WERI-Rb-1 (cell line): ENCODE measurements around the gene TBC1D30.

Experiments used
- DNase-seq: peaks from one replicate; pipeline ENCODE4 v3.0.0-alpha.2; 2020
- H3K27ac ChIP-seq: fragments of 250-450 bp; sonication (Bioruptor Pico); 2 replicates; pipeline ENCODE4 v1.5.1; 2020; ENCODE audit warnings: mild to moderate bottlenecking, moderate library complexity
- H3K27me3 ChIP-seq: fragments of 250-450 bp; sonication (Bioruptor Pico); 2 replicates; pipeline ENCODE4 v1.5.1; 2021; ENCODE audit warnings: mild to moderate bottlenecking, low read depth, moderate library complexity; ENCODE audit not compliant: insufficient read depth, severe bottlenecking
- H3K36me3 ChIP-seq: fragments of 250-450 bp; sonication (Bioruptor Pico); 2 replicates; pipeline ENCODE4 v1.5.1; 2020; ENCODE audit warnings: mild to moderate bottlenecking, moderate library complexity
- H3K4me3 ChIP-seq: 2 replicates; pipeline ENCODE4 v1.5.1; 2011; ENCODE audit warnings: low read depth, mild to moderate bottlenecking, control low read depth, low read length
- H3K9me3 ChIP-seq: fragments of 250-450 bp; sonication (Bioruptor Pico); 2 replicates; pipeline ENCODE4 v1.5.1; 2021; ENCODE audit warnings: mild to moderate bottlenecking, moderate library complexity; ENCODE audit not compliant: severe bottlenecking
- TF ChIP-seq, protein P1 (sequence below): IDR thresholded peaks from 2 replicates; pipeline ENCODE4 v1.5.1; 2011; ENCODE audit warnings: low read depth, mild to moderate bottlenecking, control low read depth, inconsistent platforms, low read length

Gene TBC1D30

DNA sequence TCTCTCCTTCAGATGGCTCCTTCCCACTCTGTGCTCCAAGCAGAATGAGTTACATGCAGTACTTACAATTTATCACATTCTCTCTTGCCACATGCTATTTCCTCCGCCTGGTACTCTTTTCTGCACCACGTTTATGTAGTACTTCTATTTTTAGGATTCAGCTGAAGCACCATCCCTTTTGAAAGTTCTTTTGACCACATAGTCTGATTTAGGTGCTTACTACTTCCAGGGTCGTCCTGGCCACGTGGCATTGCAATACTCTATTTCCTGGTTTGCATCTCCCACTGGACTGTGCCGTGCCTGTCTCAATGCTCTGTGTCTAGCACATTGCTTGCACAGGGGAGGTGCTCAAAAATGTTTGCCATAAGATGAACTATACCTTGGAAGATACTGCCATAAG is 16.3 kb upstream of the TBC1D30 start:
- TF ChIP-seq, protein P1, sequence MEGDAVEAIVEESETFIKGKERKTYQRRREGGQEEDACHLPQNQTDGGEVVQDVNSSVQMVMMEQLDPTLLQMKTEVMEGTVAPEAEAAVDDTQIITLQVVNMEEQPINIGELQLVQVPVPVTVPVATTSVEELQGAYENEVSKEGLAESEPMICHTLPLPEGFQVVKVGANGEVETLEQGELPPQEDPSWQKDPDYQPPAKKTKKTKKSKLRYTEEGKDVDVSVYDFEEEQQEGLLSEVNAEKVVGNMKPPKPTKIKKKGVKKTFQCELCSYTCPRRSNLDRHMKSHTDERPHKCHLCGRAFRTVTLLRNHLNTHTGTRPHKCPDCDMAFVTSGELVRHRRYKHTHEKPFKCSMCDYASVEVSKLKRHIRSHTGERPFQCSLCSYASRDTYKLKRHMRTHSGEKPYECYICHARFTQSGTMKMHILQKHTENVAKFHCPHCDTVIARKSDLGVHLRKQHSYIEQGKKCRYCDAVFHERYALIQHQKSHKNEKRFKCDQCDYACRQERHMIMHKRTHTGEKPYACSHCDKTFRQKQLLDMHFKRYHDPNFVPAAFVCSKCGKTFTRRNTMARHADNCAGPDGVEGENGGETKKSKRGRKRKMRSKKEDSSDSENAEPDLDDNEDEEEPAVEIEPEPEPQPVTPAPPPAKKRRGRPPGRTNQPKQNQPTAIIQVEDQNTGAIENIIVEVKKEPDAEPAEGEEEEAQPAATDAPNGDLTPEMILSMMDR: no peak
- no peak overlapping the region for H3K4me3 ChIP-seq
- H3K9me3 ChIP-seq: no peaks in the 10 kb centered on the region
- DNase-seq: no peak
- H3K27me3 ChIP-seq: no peaks in the 10 kb centered on the region
- H3K27ac ChIP-seq: no peak overlapping the region
- H3K36me3 ChIP-seq: no peaks in the 10 kb centered on the region

DNA sequence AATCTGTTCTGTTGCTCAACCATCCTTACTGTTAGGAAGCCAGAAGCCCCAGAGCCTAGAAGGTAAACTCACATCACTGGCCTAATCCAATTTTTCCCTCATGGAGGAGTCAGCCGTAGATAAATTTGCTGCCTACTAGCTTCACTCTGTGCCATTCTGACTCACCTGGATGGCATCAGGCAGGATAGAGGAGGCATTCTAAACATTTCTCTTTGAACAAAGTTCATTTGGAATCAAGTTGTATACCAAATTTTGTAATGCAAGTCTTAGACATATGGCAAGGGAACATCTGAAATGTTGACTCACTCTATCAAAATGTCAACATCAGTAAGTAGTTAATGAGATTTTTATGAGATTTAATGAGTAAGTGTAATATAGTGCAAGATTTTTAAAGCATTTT is 13.6 kb upstream of the TBC1D30 start:
- no peak for DNase-seq
- H3K9me3 ChIP-seq: no peaks in the 10 kb centered on the region
- TF ChIP-seq, protein P1: no peak
- no peak overlapping the region for H3K27ac ChIP-seq
- H3K27me3 ChIP-seq: no peaks in the 10 kb centered on the region
- H3K4me3 ChIP-seq: no peak overlapping the region
- H3K36me3 ChIP-seq: no peaks in the 10 kb centered on the region

DNA sequence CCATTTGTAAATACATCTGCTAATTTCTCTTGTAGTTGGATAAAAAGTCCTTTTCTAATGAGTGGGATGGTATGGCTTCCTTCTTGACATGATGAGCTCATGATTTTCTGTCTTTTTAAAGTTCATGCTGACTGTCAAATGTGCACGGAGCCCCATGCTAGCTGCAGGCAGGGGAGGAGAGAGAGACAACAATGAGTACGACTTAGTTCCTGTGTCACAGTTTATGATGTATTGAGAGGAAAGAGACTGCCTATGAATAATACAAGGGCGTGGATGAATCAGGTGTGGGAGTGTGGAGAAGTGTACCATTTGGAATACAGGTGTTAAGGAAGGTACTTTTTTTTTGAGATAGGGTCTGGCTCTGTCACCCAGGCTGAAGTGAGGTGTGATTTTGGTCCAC is 10.7 kb upstream of the TBC1D30 start:
- TF ChIP-seq, protein P1: no peak
- Histone ChIP-seq H3K9me3 (no peaks in the 10 kb centered on the region), H3K36me3 (no peaks in the 10 kb centered on the region), H3K27me3 (no peaks in the 10 kb centered on the region), H3K4me3 (no peak overlapping the region), H3K27ac (no peak overlapping the region)
- DNase-seq: no peak

DNA sequence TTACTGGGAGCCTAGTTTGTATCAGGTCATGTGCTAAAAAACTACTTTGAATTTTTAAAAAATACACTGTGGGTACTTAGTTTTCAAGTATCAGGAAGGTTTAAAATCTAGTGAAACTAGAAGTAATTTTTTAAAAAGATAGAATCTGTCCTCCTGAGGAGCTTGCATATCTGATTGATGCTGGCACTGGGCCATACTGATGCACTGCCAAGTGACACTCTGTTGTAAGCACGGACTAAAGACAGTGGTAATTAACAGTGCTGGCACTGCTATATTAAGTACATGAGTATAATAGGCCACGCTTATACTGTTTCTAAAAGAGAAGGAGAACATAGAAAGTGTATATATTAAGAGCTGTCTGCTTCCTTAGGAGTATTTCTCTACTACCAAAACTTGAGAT is 10.0 kb upstream of the TBC1D30 start:
- TF ChIP-seq, protein P1: no peak
- no peak overlapping the region for H3K4me3 ChIP-seq
- no peak overlapping the region for H3K27ac ChIP-seq
- H3K9me3 ChIP-seq: no peaks in the 10 kb centered on the region
- DNase-seq: no peak
- H3K27me3 ChIP-seq: no peaks in the 10 kb centered on the region
- no peaks in the 10 kb centered on the region for H3K36me3 ChIP-seq

DNA sequence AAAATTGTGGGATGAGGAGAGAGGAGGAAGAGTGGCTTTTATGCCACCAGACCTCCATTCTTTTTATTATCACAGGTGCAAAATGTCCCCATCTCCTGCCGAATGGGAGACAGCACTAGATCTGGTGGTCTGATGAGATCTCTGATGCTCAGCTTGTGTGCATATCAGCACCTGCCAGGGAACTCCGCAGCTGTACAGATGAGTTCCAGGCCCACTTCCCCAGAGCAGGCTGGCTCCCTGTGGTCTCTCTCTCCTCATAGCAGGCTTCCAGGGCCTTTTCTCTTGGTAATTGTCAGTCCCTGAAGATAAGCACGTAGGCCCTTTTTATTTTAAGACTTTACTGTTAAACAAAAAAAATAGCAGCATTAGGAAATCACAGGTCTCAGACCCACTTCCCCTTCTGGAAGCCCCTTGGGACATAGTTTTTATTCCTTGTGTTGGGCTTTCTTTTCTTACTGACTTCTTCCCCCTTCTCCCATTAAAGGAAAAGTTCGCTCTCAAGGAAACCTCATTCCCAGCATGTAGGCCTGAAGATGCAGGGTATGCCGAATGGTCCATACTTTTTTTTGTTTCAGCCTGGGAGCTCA is 4.5 kb upstream of the TBC1D30 start:
- no peaks in the 10 kb centered on the region for H3K9me3 ChIP-seq
- no peak for DNase-seq
- H3K4me3 ChIP-seq: no peak overlapping the region
- TF ChIP-seq, protein P1: no peak
- H3K27me3 ChIP-seq: no peaks in the 10 kb centered on the region
- H3K36me3 ChIP-seq: no peaks in the 10 kb centered on the region
- H3K27ac ChIP-seq: no peak overlapping the region

DNA sequence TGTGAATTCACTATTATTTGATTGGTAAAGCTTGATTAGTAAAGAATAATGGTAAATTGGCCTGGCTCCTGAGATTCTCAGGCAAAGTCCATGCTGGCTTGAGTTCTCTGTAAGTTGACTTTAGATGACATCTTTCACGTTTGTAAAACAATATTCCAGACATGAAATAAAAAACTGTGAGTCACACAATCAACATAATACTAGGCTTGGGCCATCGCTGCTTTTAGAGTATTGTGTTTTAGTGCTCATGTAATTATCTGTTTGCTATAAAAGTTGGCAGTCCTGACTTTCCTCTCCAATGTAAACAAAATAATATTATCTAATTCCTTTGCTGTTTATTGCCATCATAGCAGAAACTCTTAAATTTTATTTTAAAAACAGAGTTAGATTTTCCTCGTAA is 3.9 kb upstream of the TBC1D30 start:
- Histone ChIP-seq H3K27me3 (no peaks in the 10 kb centered on the region), H3K27ac (no peak overlapping the region), H3K36me3 (no peaks in the 10 kb centered on the region), H3K4me3 (no peak overlapping the region), H3K9me3 (no peaks in the 10 kb centered on the region)
- no peak for DNase-seq
- TF ChIP-seq, protein P1: no peak
